Osteocyte (in vitro differentiated cells): ENCODE data around the gene SRRM5. TPM values are rescaled to one million over a fixed set of nuclear protein-coding genes. Genes with fewer than 3 reads are reported as not detected.

Experiments
- DNase-seq: peaks from one replicate; pipeline ENCODE4 v3.0.0; 2021; ENCODE audit warnings: mixed read lengths; ENCODE audit not compliant: unreplicated experiment; ENCODE audit errors: extremely low spot score
- H3K27ac Mint-ChIP-seq: one replicate; pipeline ENCODE4 v1.8.0; 2021; ENCODE audit warnings: mild to moderate bottlenecking, mixed read lengths; ENCODE audit not compliant: unreplicated experiment
- H3K27me3 Mint-ChIP-seq: one replicate; pipeline ENCODE4 v1.8.0; 2021; ENCODE audit warnings: mixed read lengths; ENCODE audit not compliant: unreplicated experiment
- H3K36me3 Mint-ChIP-seq: one replicate; pipeline ENCODE4 v1.8.0; 2021; ENCODE audit warnings: mixed read lengths; ENCODE audit not compliant: unreplicated experiment
- H3K4me1 Mint-ChIP-seq: one replicate; pipeline ENCODE4 v1.8.0; 2021; ENCODE audit warnings: mixed read lengths; ENCODE audit not compliant: unreplicated experiment
- H3K4me3 Mint-ChIP-seq: one replicate; pipeline ENCODE4 v1.8.0; 2021; ENCODE audit warnings: mild to moderate bottlenecking, moderate library complexity, mixed read lengths; ENCODE audit not compliant: unreplicated experiment
- H3K9me3 Mint-ChIP-seq: one replicate; pipeline ENCODE4 v1.8.0; 2021; ENCODE audit warnings: mixed read lengths; ENCODE audit not compliant: unreplicated experiment
- CTCF ChIP-seq: fragments of 200-600 bp; sonication (generic); IDR thresholded peaks from 2 replicates; pipeline ENCODE4 v1.5.0; 2021; ENCODE audit warnings: antibody characterized with exemption, mild to moderate bottlenecking, moderate library complexity
- total RNA-seq: library from RNA; stranded (reverse); gene quantifications from 2 replicates; pipeline ENCODE4 v1.2.1, GENCODE V29; 2021

SRRM5 gene
- total RNA-seq, 1 donor from 2014 or later: 0.35 TPM

- H3K4me1 Mint-ChIP-seq: peaks cover 23% of the 10 kb centered on the region
- TF ChIP-seq CTCF: no peak
- H3K36me3 Mint-ChIP-seq: peaks cover 26% of the 10 kb centered on the region
- no peaks in the 10 kb centered on the region for H3K27me3 Mint-ChIP-seq
- no peak for DNase-seq
- H3K9me3 Mint-ChIP-seq: no peaks in the 10 kb centered on the region
- no peak overlapping the region for H3K4me3 Mint-ChIP-seq
- H3K27ac Mint-ChIP-seq: no peak overlapping the region
Observed at GRCh38 chr19:43616306-43616705, 4.4 kb downstream of the SRRM5 start.

DNA sequence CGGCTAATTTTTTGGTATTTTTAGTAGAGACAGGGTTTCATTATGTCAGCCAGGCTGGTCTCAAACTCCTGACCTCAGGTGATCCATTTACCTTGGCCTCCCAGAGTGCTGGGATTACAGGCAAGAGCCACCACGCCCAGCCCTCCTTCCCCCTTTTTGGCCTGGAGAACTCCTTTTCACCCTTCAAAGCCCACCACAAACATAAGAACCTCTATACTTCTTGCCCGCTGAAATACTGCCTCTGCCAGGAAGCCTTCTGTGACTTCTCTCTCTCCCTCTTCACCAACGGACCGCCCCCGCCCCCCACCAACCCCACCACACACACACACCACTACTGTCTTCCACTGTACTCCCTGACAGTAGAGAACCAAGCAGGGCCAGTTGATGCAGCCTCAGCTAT lies 5.1 kb downstream of the SRRM5 start:
- Mint-ChIP-seq H3K9me3 (no peaks in the 10 kb centered on the region), H3K27ac (no peak overlapping the region), H3K27me3 (no peaks in the 10 kb centered on the region)

DNA sequence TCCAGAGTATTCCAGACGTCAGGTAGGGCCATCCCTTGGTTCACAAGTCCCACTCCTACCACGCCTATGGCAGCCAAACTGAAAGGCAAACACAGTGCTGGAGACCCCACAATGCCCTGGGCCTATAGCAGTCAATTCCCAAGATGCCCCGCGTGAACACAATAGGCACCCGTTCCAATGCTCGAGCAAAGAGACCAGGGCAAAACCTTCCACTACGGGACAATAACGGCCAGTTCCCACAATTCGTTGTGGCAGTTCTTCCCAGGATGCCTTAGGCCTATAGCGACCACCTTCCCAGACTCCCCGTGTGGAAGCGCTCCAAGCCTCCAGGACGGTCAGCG lies 7.0 kb downstream of the SRRM5 start:
- TF ChIP-seq CTCF: no peak
- Mint-ChIP-seq H3K4me3 (peak overlapping the region; percentile 95), H3K9me3 (no peaks in the 10 kb centered on the region), H3K27me3 (no peaks in the 10 kb centered on the region), H3K36me3 (peaks cover 5% of the 10 kb centered on the region), H3K4me1 (peaks cover 17% of the 10 kb centered on the region), H3K27ac (peak overlapping the region; percentile 97)
- no peak for DNase-seq

More for the DNA sequence above, 5.1 kb downstream of the SRRM5 start:
- TF ChIP-seq CTCF: no peak
- Mint-ChIP-seq H3K36me3 (peaks cover 23% of the 10 kb centered on the region), H3K4me1 (peaks cover 19% of the 10 kb centered on the region), H3K4me3 (no peak overlapping the region)
- DNase-seq: no peak

DNA sequence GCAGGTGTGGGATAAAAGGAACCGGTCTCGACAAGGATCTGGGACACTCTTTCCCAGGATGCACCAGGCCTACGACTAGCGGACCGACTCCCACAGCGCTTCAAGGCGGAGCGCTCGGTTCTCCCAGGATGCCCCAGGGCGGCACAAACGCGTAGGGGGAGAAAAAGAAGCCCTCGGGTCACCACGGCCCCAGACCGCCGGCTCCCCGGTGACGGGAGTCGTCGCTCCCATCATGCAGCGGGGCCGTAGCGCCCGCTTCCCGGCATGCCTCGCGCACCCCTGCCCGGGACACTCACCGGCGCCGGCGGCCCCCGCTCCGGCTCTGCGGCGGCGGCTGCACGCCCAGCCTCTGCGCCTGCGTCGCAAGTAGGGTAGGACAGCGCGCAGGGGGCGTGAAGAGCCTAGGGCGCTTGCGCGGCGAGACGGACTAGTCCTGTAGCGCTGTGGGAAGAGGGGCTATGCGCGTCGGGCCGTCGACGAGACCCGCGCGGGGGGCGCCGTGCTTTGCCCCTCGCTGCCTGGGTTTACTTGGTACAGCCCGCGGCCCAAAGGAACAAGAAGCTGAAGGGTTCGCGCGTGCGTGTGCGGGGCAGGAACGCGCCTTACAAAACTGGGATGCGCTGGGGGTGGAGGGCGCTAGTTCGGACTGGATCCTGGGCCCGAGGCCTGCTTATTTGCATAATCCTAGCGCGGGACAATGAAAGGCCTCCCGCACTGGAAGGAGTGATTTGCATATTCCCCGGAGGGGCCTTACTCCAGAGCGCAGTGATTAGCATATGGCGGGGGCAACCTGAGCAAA lies 7.6 kb downstream of the SRRM5 start, which contains the start of gene ZNF428:
Gene ZNF428 (minus strand): TSS at position 368 of the 799 bp plus-strand sequence. CDS start 5,325 bp downstream, outside the sequence.
- no peak for TF ChIP-seq CTCF
- H3K4me3 Mint-ChIP-seq: peak within 1 kb of the TSS; percentile 95
- peaks cover under 1% of the 10 kb centered on the region for H3K36me3 Mint-ChIP-seq
- H3K4me1 Mint-ChIP-seq: peaks cover 17% of the 10 kb centered on the region
- no peaks in the 10 kb centered on the region for H3K27me3 Mint-ChIP-seq
- H3K27ac Mint-ChIP-seq: peak within 1 kb of the TSS; percentile 97
- no peaks in the 10 kb centered on the region for H3K9me3 Mint-ChIP-seq
- DNase-seq: peak; percentile 96
